WTC11 (cell line): Measurements from ENCODE around the gene ADAMTS9. TPM values are rescaled to one million over a fixed set of nuclear protein-coding genes. Genes with fewer than 3 reads are reported as not detected.

Experiments used
- ATAC-seq: fragments of 200-7000 bp; cut with Tn5 transposase; 2 replicates; pipeline ENCODE4 v1.10.0; 2021; ENCODE audit warnings: mild to moderate bottlenecking, moderate library complexity
- CTCF ChIA-PET: fragments of 300-600 bp; sonication (Branson Sonifier 250); formaldehyde crosslinking; loops from one replicate; lab custom pipeline; 2021; ENCODE audit warnings: antibody characterized with exemption; lab: Charles Lee
- POLR2A ChIA-PET: fragments of 350-600 bp; sonication (Branson Sonifier 250); formaldehyde crosslinking; loops from one replicate; lab custom pipeline; 2021; ENCODE audit warnings: antibody characterized with exemption; lab: Charles Lee
- DNase-seq: peaks from one replicate; pipeline ENCODE4 v3.0.0; 2021; ENCODE audit warnings: low spot score
- H3K27ac Mint-ChIP-seq: 2 replicates; pipeline ENCODE4 v1.8.0; 2021; ENCODE audit warnings: mixed read lengths
- H3K27me3 Mint-ChIP-seq: 2 replicates; pipeline ENCODE4 v1.8.0; 2021; ENCODE audit warnings: low read depth, mild to moderate bottlenecking, moderate library complexity, mixed read lengths
- H3K36me3 Mint-ChIP-seq: 2 replicates; pipeline ENCODE4 v1.8.0; 2021; ENCODE audit warnings: mixed read lengths
- H3K4me1 Mint-ChIP-seq: 2 replicates; pipeline ENCODE4 v1.8.0; 2022; ENCODE audit warnings: mixed read lengths
- H3K4me3 Mint-ChIP-seq: 2 replicates; pipeline ENCODE4 v1.8.0; 2021; ENCODE audit warnings: mild to moderate bottlenecking, moderate library complexity, mixed read lengths
- H3K9me3 Mint-ChIP-seq: 2 replicates; pipeline ENCODE4 v1.8.0; 2021; ENCODE audit warnings: mixed read lengths
- CBFB ChIP-seq: sonication (generic); formaldehyde crosslinking; IDR thresholded peaks from 2 replicates; pipeline ENCODE4 v1.8.1; 2022; ENCODE audit warnings: mild to moderate bottlenecking, low read depth, missing genetic modification reagents
- CTCF ChIP-seq: fragments of 200-600 bp; IDR thresholded peaks from 2 replicates; pipeline ENCODE4 v1.8.0; 2022; ENCODE audit warnings: antibody characterized with exemption
- E2F4 ChIP-seq: sonication (generic); formaldehyde crosslinking; IDR thresholded peaks from 2 replicates; pipeline ENCODE4 v1.8.1; 2022; ENCODE audit warnings: low read depth, mild to moderate bottlenecking, moderate library complexity, missing genetic modification reagents, borderline replicate concordance
- EMX1 ChIP-seq: fragments of 250-450 bp; sonication (Bioruptor Pico); IDR thresholded peaks from 2 replicates; pipeline ENCODE4 v1.8.0; 2021; ENCODE audit warnings: mild to moderate bottlenecking
- FOXP4 ChIP-seq: sonication (generic); formaldehyde crosslinking; IDR thresholded peaks from 2 replicates; pipeline ENCODE4 v1.8.0; 2022; ENCODE audit warnings: mild to moderate bottlenecking, missing genetic modification reagents
- MAX ChIP-seq: sonication (generic); formaldehyde crosslinking; IDR thresholded peaks from 2 replicates; pipeline ENCODE4 v1.8.0; 2022; ENCODE audit warnings: mild to moderate bottlenecking, missing genetic modification reagents
- MXD4 ChIP-seq: fragments of 250-450 bp; sonication (Bioruptor Pico); IDR thresholded peaks from 2 replicates; pipeline ENCODE4 v1.8.0; 2021; ENCODE audit warnings: mild to moderate bottlenecking, moderate library complexity, borderline replicate concordance
- MYBL2 ChIP-seq: sonication (generic); formaldehyde crosslinking; IDR thresholded peaks from 2 replicates; pipeline ENCODE4 v1.8.1; 2023; ENCODE audit warnings: mild to moderate bottlenecking, moderate library complexity, missing genetic modification reagents
- PRDM15 ChIP-seq: sonication (generic); formaldehyde crosslinking; IDR thresholded peaks from 2 replicates; pipeline ENCODE4 v1.8.0; 2022; ENCODE audit warnings: missing genetic modification reagents
- PRRX2 ChIP-seq: fragments of 250-450 bp; sonication (Bioruptor Pico); IDR thresholded peaks from 2 replicates; pipeline ENCODE4 v1.8.0; 2021; ENCODE audit warnings: mild to moderate bottlenecking
- SP1 ChIP-seq: sonication (generic); formaldehyde crosslinking; conservative IDR thresholded peaks from 2 replicates; pipeline ENCODE4 v1.8.1; 2022; ENCODE audit warnings: missing genetic modification reagents
- USF2 ChIP-seq: sonication (generic); formaldehyde crosslinking; IDR thresholded peaks from 2 replicates; pipeline ENCODE4 v1.8.1; 2023; ENCODE audit warnings: mild to moderate bottlenecking, missing genetic modification reagents, moderate library complexity
- ZNF232 ChIP-seq: sonication (generic); formaldehyde crosslinking; IDR thresholded peaks from 2 replicates; pipeline ENCODE4 v1.8.0; 2022; ENCODE audit warnings: mild to moderate bottlenecking, missing genetic modification reagents
- ZNF423 ChIP-seq: fragments of 250-450 bp; sonication (Bioruptor Pico); IDR thresholded peaks from 2 replicates; pipeline ENCODE4 v2.1.2; 2022; ENCODE audit warnings: mild to moderate bottlenecking, moderate library complexity
- ZNF532 ChIP-seq: fragments of 250-450 bp; sonication (Bioruptor Pico); IDR thresholded peaks from 2 replicates; pipeline ENCODE4 v1.9.0; 2021; ENCODE audit warnings: mild to moderate bottlenecking, borderline replicate concordance
- total RNA-seq: library from RNA; stranded (reverse); gene quantifications from 3 replicates; pipeline ENCODE4 v1.2.3, GENCODE V29; 2021

Gene ADAMTS9
- total RNA-seq, 1 experiment from 2014 or later: 3.1 TPM

GRCh38 chr3:64494526-64494925, 193.3 kb downstream of the ADAMTS9 start:
- H3K27me3 Mint-ChIP-seq: peaks cover 24% of the 10 kb centered on the region
- DNase-seq (no peak), ATAC-seq (no peak)
- H3K36me3 Mint-ChIP-seq: no peaks in the 10 kb centered on the region
- H3K4me1 Mint-ChIP-seq: peaks cover 30% of the 10 kb centered on the region
- CTCF ChIA-PET: interaction anchor here (1.4 kb wide), 1 partner anchor 10 kb away, joined by 3 read pairs; no protein-coding TSS in a partner anchor
- no peak overlapping the region for H3K27ac Mint-ChIP-seq
- no peaks in the 10 kb centered on the region for H3K9me3 Mint-ChIP-seq
- POLR2A ChIA-PET: no interaction called here
- TF ChIP-seq ZNF532 (no peak), MYBL2 (CRISPR knock-in tag) (no peak), E2F4 (CRISPR knock-in tag) (no peak), FOXP4 (CRISPR knock-in tag) (no peak), EMX1 (no peak), CBFB (CRISPR knock-in tag) (no peak), USF2 (CRISPR knock-in tag) (no peak), MAX (CRISPR knock-in tag) (no peak), ZNF232 (CRISPR knock-in tag) (no peak), CTCF (no peak), SP1 (CRISPR knock-in tag) (no peak), PRRX2 (CRISPR knock-in tag) (no peak), MXD4 (CRISPR knock-in tag) (no peak), ZNF423 (CRISPR knock-in tag) (no peak), PRDM15 (CRISPR knock-in tag) (no peak)
- TF ChIP-seq, all 79 proteins: peak for 0
- no peak overlapping the region for H3K4me3 Mint-ChIP-seq
